ENCODE measurements around the gene C19orf53.

C19orf53 gene

GRCh38 chr19:13821292-13821691, 47.0 kb downstream of the C19orf53 start:
- H3K4me3 ChIP-seq (ENCODE audit: low read length) = no peak overlapping the region
- TF ChIP-seq ZNF274 (IDR thresholded peaks at IDR 0.05; ENCODE audit: low read depth, low read length) = no peak

GRCh38 chr19:13823256-13823655, 49.0 kb downstream of the C19orf53 start:
- no peak for TF ChIP-seq ZNF274 (IDR thresholded peaks at IDR 0.05; ENCODE audit: low read depth, low read length)

GRCh38 chr19:13823901-13824300, 49.6 kb downstream of the C19orf53 start:
- no peak for TF ChIP-seq ZNF274 (IDR thresholded peaks at IDR 0.05; ENCODE audit: low read depth, low read length)

More at GRCh38 chr19:13823256-13823655, 49.0 kb downstream of the C19orf53 start:
- H3K4me3 ChIP-seq (ENCODE audit: low read length) = no peak overlapping the region

DNA sequence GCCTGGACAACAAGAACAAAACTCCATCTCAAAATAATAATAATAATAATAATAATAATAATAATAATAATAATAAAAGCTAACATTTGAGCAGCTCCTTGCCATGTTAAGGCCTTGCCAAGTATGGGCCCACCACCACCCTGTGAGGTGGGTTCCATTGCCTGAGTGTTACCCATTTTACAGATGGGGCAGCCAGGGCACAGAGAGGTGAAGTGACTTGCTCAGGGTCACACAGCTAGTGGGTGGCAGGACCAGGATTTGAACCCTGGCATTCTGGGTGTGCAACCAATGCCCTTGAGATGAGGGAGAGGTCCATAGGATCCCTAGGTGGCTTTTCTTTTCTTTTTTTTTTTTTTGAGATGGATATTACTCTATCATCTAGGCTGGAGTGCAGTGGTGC, 50.4 kb downstream of the C19orf53 start:
- no peak for TF ChIP-seq ZNF274 (IDR thresholded peaks at IDR 0.05; ENCODE audit: low read depth, low read length)

More at GRCh38 chr19:13823901-13824300, 49.6 kb downstream of the C19orf53 start:
- H3K4me3 ChIP-seq (ENCODE audit: low read length) = no peak overlapping the region

GRCh38 chr19:13825489-13826441, 51.5 kb downstream of the C19orf53 start:
- TF ChIP-seq ZNF274 (IDR thresholded peaks at IDR 0.05; ENCODE audit: low read depth, low read length) = no peak
- H3K4me3 ChIP-seq (ENCODE audit: low read length) = no peak overlapping the region

More for the DNA sequence above, 50.4 kb downstream of the C19orf53 start:
- no peak overlapping the region for H3K4me3 ChIP-seq (ENCODE audit: low read length)

DNA sequence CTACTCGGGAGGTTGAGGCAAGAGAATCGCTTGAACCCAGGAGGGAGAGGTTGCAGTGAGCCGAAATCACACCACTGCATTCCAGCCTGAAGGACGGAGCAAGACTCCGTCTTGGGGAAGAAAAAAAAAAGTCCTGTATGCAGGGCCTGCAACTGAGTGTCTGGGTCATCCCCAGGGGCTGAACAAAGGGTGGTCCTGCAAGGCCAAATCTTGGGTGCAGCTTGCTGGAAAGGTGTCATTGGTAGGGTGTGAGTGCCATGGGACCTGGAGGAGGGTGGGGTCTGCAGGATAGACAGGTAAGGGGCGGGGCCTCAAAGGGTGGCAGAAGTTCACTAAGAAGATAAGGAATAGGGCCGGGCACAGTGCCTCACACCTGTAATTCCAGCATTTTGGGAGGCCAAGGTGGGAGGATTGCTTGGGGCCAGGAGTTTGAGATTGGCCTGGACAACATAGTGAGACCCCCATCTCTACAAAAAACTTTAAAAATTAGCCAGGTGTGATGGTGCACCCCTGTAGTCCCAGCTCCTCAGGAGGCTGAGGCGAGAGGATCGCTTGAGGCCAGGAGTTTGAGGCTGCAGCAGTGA, 52.5 kb downstream of the C19orf53 start:
- no peak overlapping the region for H3K4me3 ChIP-seq (ENCODE audit: low read length)
- TF ChIP-seq ZNF274 (IDR thresholded peaks at IDR 0.05; ENCODE audit: low read depth, low read length) = no peak

GRCh38 chr19:13827656-13828055, 53.4 kb downstream of the C19orf53 start:
- H3K4me3 ChIP-seq (ENCODE audit: low read length) = no peak overlapping the region
- no peak for TF ChIP-seq ZNF274 (IDR thresholded peaks at IDR 0.05; ENCODE audit: low read depth, low read length)
